Mesothelial cell of epicardium (in vitro differentiated cells): ENCODE data around the gene POLR3G. TPM values are rescaled to one million over a fixed set of nuclear protein-coding genes. Genes with fewer than 3 reads are reported as not detected.

ENCODE experiments used
- DNase-seq, 2 experiments: peaks; one replicate each; pipeline ENCODE4 v3.0.0; 2021; ENCODE audit warnings: low spot score in 2 of 2; ENCODE audit not compliant: unreplicated experiment in 2 of 2
- H3K27ac Mint-ChIP-seq: 2 replicates; pipeline ENCODE4 v1.8.0; 2021; ENCODE audit warnings: mixed read lengths
- H3K27me3 Mint-ChIP-seq: 2 replicates; pipeline ENCODE4 v1.8.0; 2021; ENCODE audit warnings: low read depth, mixed read lengths
- H3K36me3 Mint-ChIP-seq: 2 replicates; pipeline ENCODE4 v1.8.0; 2021; ENCODE audit warnings: mixed read lengths
- H3K4me1 Mint-ChIP-seq: 2 replicates; pipeline ENCODE4 v1.8.0; 2021; ENCODE audit warnings: mixed read lengths
- H3K4me3 Mint-ChIP-seq: 2 replicates; pipeline ENCODE4 v1.8.0; 2021; ENCODE audit warnings: mild to moderate bottlenecking, moderate library complexity, mixed read lengths
- H3K9me3 Mint-ChIP-seq: 2 replicates; pipeline ENCODE4 v1.8.0; 2021; ENCODE audit warnings: mixed read lengths
- total RNA-seq: library from RNA; stranded (reverse); gene quantifications from 3 replicates; pipeline ENCODE4 v1.2.1, GENCODE V29; 2021
- TF ChIP-seq, protein P1 (sequence below): fragments of 200-600 bp; sonication (generic); IDR thresholded peaks from one replicate; pipeline ENCODE4 v1.5.0; 2021; ENCODE audit warnings: antibody characterized with exemption; ENCODE audit not compliant: unreplicated experiment

POLR3G gene
- total RNA-seq, 1 donor from 2014 or later: 2.1 TPM

DNA sequence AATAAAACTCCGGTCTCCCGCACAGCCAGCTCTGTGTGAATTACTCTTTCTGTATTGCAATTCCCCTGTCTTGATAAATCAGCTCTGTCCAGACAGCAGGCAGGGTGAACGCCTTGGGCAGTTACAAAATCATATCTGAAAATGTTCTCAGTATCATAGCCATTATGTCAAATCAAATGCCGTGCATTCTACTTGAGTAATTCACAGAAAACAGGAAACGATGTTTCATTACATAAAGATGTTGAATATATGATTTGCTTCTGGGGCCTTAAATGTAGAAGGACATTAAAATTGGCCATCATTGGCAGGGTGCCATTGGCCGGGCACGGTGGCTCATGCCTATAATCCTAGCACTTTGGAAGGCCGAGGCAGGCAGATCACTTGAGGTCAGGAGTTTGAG is 8.5 kb downstream of the POLR3G start:
- peaks cover 8% of the 10 kb centered on the region for H3K4me1 Mint-ChIP-seq
- no peaks in the 10 kb centered on the region for H3K27me3 Mint-ChIP-seq
- H3K27ac Mint-ChIP-seq: no peak overlapping the region
- no peak overlapping the region for H3K4me3 Mint-ChIP-seq
- H3K9me3 Mint-ChIP-seq: no peaks in the 10 kb centered on the region
- DNase-seq: no peak
- no peaks in the 10 kb centered on the region for H3K36me3 Mint-ChIP-seq
- TF ChIP-seq, protein P1, sequence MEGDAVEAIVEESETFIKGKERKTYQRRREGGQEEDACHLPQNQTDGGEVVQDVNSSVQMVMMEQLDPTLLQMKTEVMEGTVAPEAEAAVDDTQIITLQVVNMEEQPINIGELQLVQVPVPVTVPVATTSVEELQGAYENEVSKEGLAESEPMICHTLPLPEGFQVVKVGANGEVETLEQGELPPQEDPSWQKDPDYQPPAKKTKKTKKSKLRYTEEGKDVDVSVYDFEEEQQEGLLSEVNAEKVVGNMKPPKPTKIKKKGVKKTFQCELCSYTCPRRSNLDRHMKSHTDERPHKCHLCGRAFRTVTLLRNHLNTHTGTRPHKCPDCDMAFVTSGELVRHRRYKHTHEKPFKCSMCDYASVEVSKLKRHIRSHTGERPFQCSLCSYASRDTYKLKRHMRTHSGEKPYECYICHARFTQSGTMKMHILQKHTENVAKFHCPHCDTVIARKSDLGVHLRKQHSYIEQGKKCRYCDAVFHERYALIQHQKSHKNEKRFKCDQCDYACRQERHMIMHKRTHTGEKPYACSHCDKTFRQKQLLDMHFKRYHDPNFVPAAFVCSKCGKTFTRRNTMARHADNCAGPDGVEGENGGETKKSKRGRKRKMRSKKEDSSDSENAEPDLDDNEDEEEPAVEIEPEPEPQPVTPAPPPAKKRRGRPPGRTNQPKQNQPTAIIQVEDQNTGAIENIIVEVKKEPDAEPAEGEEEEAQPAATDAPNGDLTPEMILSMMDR: no peak

DNA sequence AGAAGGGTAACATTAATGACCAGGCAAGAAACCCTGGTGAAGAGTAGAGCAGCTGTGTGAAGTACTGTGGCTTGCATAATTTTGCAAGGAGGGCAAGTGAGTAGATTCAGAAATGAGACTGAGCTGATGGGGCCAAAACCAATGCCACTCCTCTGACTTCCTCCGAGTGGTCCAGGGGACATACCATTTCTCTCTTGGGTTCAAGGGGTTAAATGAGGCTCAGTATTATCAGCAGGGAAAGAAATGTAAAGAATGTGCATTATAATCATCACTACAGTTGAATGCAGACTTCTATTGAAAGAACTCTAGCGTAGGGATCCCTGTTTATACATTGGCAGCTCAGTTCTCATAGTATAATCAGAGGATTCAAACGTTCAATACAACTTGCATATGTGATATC is 9.9 kb downstream of the POLR3G start:
- DNase-seq: no peak
- Mint-ChIP-seq H3K4me3 (no peak overlapping the region), H3K36me3 (no peaks in the 10 kb centered on the region), H3K4me1 (peaks cover 8% of the 10 kb centered on the region), H3K27ac (no peak overlapping the region), H3K27me3 (no peaks in the 10 kb centered on the region), H3K9me3 (no peaks in the 10 kb centered on the region)
- TF ChIP-seq, protein P1: no peak

DNA sequence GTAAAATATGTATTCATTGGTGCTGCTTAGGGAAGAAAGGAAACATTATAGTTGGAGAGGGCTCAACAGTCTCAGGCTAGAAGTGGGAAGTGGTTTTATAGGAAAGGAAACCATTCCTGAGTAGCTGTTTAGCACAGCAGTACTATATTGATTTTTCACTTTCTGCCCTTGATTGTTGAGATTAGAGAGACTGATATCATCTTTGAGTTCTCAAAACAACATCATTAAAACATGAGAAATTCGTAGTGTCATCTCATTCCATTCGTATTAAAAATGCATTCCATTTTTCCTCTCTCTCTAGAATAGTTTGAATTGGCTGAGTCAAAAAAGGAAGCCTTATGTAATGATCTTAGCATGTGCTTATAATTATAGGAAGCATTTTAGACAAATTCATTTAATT is 14.1 kb downstream of the POLR3G start:
- peaks cover 8% of the 10 kb centered on the region for H3K4me1 Mint-ChIP-seq
- no peaks in the 10 kb centered on the region for H3K27me3 Mint-ChIP-seq
- H3K9me3 Mint-ChIP-seq: no peaks in the 10 kb centered on the region
- H3K27ac Mint-ChIP-seq: no peak overlapping the region
- H3K4me3 Mint-ChIP-seq: no peak overlapping the region
- no peak for DNase-seq
- no peaks in the 10 kb centered on the region for H3K36me3 Mint-ChIP-seq
- TF ChIP-seq, protein P1: no peak

DNA sequence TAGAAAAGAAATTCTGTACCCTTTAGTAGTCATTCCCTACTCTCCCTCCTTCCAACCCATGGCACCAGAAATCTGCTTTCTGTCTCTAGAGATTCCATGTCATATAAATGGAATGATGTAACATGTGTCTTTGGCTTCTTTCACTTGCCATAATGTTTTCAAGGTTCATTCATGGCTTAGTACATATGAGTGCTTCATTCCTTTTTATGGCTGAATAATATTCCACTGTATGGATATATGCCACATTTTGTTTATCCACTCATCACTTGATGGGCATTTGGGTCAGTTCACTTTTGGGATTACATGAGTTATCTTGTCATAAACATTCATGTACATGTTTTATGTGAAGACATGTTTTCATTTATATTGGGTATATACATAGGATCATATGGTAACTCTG is 19.4 kb downstream of the POLR3G start:
- Mint-ChIP-seq H3K9me3 (peaks cover 14% of the 10 kb centered on the region), H3K36me3 (no peaks in the 10 kb centered on the region)

DNA sequence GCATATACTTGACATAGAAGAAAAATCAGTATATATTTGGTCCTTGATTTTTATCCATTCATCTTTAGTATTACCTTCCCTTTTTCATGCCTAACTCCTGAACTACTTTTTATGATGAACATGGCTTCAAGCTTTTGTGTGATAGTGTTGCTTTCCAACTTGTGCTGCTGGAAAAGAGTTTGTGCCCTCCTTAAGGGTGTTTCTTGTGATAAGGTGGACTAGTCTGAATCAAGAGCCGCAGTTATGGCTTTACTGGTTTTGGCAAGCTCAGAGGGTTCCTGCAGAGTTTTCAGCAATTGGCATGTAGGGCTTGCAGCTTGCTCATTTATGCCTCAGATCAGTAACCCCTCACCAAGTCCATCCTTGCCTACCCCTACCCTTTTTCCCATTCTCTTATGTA is 20.5 kb downstream of the POLR3G start:
- H3K27ac Mint-ChIP-seq: no peak overlapping the region
- no peak overlapping the region for H3K4me3 Mint-ChIP-seq
- peaks cover 14% of the 10 kb centered on the region for H3K9me3 Mint-ChIP-seq
- H3K36me3 Mint-ChIP-seq: no peaks in the 10 kb centered on the region
- no peaks in the 10 kb centered on the region for H3K27me3 Mint-ChIP-seq
- no peak for DNase-seq
- TF ChIP-seq, protein P1: no peak
- no peaks in the 10 kb centered on the region for H3K4me1 Mint-ChIP-seq

More for the DNA sequence above, 19.4 kb downstream of the POLR3G start:
- DNase-seq: no peak
- no peaks in the 10 kb centered on the region for H3K27me3 Mint-ChIP-seq
- no peak overlapping the region for H3K4me3 Mint-ChIP-seq
- no peak overlapping the region for H3K27ac Mint-ChIP-seq
- TF ChIP-seq, protein P1: no peak
- H3K4me1 Mint-ChIP-seq: no peaks in the 10 kb centered on the region

DNA sequence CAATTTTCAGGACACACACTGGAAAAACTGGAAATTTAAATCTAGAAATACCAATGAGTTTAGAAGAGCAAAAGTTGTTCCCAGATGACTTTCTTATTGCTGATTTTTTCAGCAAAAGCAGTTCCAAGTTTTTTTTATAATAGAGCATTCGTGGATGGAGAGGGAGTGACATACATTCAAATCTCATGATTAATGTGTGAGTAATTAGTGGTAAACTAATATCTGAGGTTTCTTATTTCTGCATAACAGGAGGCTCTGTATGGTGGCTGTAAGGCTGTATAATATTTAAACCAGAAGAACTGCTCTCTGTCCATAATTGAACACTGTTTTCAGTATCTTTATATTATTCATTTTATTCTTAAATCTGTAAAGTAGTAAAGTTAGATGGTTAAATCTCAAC is 28.9 kb downstream of the POLR3G start:
- Mint-ChIP-seq H3K27me3 (no peaks in the 10 kb centered on the region), H3K4me1 (peaks cover 10% of the 10 kb centered on the region), H3K9me3 (no peaks in the 10 kb centered on the region), H3K4me3 (no peak overlapping the region), H3K27ac (peak overlapping the region; percentile 60), H3K36me3 (no peaks in the 10 kb centered on the region)
- no peak for DNase-seq
- TF ChIP-seq, protein P1: no peak
